Testis (tissue), 3 donors: ENCODE measurements around the gene PRDM2. TPM values are rescaled to one million over a fixed set of nuclear protein-coding genes. Genes with fewer than 3 reads are reported as not detected.

ENCODE experiments used
- DNase-seq: peaks from one replicate; pipeline ENCODE4 v3.0.0-alpha.2; 2019
- H3K27ac ChIP-seq, 2 donors: fragments of 200-600 bp; sonication (generic); one replicate each; pipeline ENCODE4 v1.5.1; 2019
- H3K27me3 ChIP-seq: fragments of 200-600 bp; sonication (generic); one replicate; pipeline ENCODE4 v1.5.1; 2019
- H3K36me3 ChIP-seq: fragments of 200-600 bp; sonication (generic); one replicate; pipeline ENCODE4 v1.5.1; 2017; ENCODE audit warnings: low read depth; ENCODE audit errors: missing control alignments
- H3K4me1 ChIP-seq: fragments of 200-600 bp; sonication (generic); one replicate; pipeline ENCODE4 v1.5.1; 2019
- H3K4me3 ChIP-seq, 2 donors: fragments of 200-600 bp; sonication (generic); one replicate each; pipeline ENCODE4 v1.5.1; 2017 to 2019
- H3K9me3 ChIP-seq: fragments of 200-600 bp; sonication (generic); one replicate; pipeline ENCODE4 v1.5.1; 2017
- POLR2A ChIP-seq: fragments of 450-650 bp; IDR thresholded peaks from one replicate; pipeline ENCODE4 v1.6.1; 2017; ENCODE audit warnings: antibody characterized with exemption, mild to moderate bottlenecking, moderate library complexity
- WGBS, 2 donors: methylation state at CpG; one replicate each; pipeline ENCODE4 v1.1.5; 2018; 5-methylcytosine and 5-hydroxymethylcytosine counted together
- intact Hi-C: fragments of 100-400 bp; cut with DNase I; formaldehyde crosslinking; loops from one replicate; pipeline ENCODE4 v1.15.1; 2023; ENCODE audit warnings: low total_unique reads
- polyA plus RNA-seq: library from polyadenylated mRNA; stranded (reverse); fragments of 350-450 nt; fragmentation: Illumina TruSeq; extraction: RNeasy Lipid Tissue Mini Kit (QIAGEN cat#74804); gene quantifications from one replicate; pipeline ENCODE4 v1.2.3, GENCODE V29; 2014; ENCODE audit warnings: low read depth, low replicate concordance; ENCODE audit not compliant: insufficient read depth
- total RNA-seq, 2 donors: library from RNA; depleted of rRNA; stranded (reverse); fragments of >200 nt; gene quantifications; one replicate each; pipeline ENCODE4 v1.2.3, GENCODE V29; 2016
- TF ChIP-seq, protein P1 (sequence below), 3 experiments: fragments of 450-650 bp in 2 of 3; fragments of 200-600 bp in 1 of 3; sonication (generic) in 1 of 3; IDR thresholded peaks; one replicate each; pipeline ENCODE4 v1.5.1; 2016 to 2019; ENCODE audit warnings: antibody characterized with exemption in 3 of 3, mild to moderate bottlenecking in 2 of 3, moderate library complexity in 1 of 3

Gene PRDM2
- total and polyA plus RNA-seq, 3 donors from 2014 or later, result 43.5 to 75.1 (median 55.5) TPM

- no peaks in the 10 kb centered on the region for H3K4me1 ChIP-seq
- intact Hi-C loops, result no loop called here
Observed at GRCh38 chr1:13864760-13865159, 164.8 kb downstream of the PRDM2 start.

DNA sequence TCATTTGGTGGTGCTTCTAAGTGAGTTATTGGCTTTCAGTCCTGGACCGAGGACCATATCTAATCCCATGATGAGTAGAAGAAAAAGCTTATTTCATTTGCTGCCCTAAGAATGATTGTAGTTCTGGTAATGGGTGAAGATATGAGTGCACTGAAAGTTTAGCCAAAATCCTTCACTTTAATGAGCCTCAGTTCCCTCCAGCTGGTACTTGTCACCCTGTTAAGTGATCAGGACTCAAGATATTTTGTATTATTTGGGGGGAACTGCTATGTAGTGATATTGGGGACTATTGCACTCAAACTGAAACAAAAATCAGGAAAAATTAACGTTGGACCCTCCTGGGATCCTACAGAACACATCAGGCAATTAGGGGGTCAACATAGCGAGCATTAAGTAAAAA lies 165.9 kb downstream of the PRDM2 start:
- Histone ChIP-seq H3K36me3 (no peaks in the 10 kb centered on the region), H3K4me1 (no peaks in the 10 kb centered on the region), H3K27me3 (no peaks in the 10 kb centered on the region), H3K27ac (no peak overlapping the region), H3K4me3 (no peak overlapping the region), H3K9me3 (no peaks in the 10 kb centered on the region)
- 59 to 63% methylated on average over 3 of the region's 3 CpGs for WGBS, 2 donors
- TF ChIP-seq, protein P1, sequence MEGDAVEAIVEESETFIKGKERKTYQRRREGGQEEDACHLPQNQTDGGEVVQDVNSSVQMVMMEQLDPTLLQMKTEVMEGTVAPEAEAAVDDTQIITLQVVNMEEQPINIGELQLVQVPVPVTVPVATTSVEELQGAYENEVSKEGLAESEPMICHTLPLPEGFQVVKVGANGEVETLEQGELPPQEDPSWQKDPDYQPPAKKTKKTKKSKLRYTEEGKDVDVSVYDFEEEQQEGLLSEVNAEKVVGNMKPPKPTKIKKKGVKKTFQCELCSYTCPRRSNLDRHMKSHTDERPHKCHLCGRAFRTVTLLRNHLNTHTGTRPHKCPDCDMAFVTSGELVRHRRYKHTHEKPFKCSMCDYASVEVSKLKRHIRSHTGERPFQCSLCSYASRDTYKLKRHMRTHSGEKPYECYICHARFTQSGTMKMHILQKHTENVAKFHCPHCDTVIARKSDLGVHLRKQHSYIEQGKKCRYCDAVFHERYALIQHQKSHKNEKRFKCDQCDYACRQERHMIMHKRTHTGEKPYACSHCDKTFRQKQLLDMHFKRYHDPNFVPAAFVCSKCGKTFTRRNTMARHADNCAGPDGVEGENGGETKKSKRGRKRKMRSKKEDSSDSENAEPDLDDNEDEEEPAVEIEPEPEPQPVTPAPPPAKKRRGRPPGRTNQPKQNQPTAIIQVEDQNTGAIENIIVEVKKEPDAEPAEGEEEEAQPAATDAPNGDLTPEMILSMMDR (IDR thresholded peaks at IDR 0.05), result no peak
- no peak for TF ChIP-seq POLR2A
- intact Hi-C loops, result no loop called here
- DNase-seq, result no peak

More at GRCh38 chr1:13864760-13865159, 164.8 kb downstream of the PRDM2 start:
- WGBS, 2 donors, result 91 to 96% methylated on average over 5 of the region's 5 CpGs
- H3K4me3 ChIP-seq, result no peak overlapping the region
- H3K27ac ChIP-seq, result no peak overlapping the region
- H3K9me3 ChIP-seq, result no peaks in the 10 kb centered on the region
- no peaks in the 10 kb centered on the region for H3K27me3 ChIP-seq
- H3K36me3 ChIP-seq, result no peaks in the 10 kb centered on the region
- no peak for DNase-seq
- TF ChIP-seq, protein P1 (IDR thresholded peaks at IDR 0.05), result no peak
- no peak for TF ChIP-seq POLR2A

DNA sequence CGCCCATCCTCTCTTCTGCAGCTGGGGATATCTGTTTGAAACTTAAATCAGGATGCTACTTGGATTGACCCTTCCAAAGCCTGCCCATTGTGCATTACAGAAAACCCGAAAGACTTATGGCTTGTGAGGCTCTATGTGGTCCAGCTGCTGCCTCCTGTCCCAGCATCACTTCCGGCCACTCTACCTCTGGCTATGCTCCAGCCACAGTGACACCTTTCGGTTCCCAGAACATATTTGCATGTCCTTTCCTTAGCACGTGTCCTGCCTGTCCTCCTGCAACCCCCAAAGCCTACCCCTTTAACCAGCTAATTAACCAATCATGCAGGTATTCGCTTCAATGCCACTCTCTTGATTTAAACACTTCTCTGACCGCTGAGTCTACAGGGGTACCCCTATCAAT lies 167.6 kb downstream of the PRDM2 start:
- H3K4me1 ChIP-seq, result no peaks in the 10 kb centered on the region
- H3K4me3 ChIP-seq, result no peak overlapping the region
- whole genome bisulfite sequencing, 2 donors, result 86 to 93% methylated on average over 7 of the region's 7 CpGs
- no peak overlapping the region for H3K27ac ChIP-seq
- no peaks in the 10 kb centered on the region for H3K9me3 ChIP-seq
- TF ChIP-seq POLR2A, result no peak
- TF ChIP-seq, protein P1 (IDR thresholded peaks at IDR 0.05), result no peak
- intact Hi-C loops, result no loop called here
- H3K27me3 ChIP-seq, result no peaks in the 10 kb centered on the region
- DNase-seq, result no peak
- H3K36me3 ChIP-seq, result no peaks in the 10 kb centered on the region

- Histone ChIP-seq H3K9me3 (no peaks in the 10 kb centered on the region), H3K4me1 (no peaks in the 10 kb centered on the region), H3K36me3 (no peaks in the 10 kb centered on the region), H3K27me3 (no peaks in the 10 kb centered on the region), H3K27ac (no peak overlapping the region), H3K4me3 (no peak overlapping the region)
- no peak for DNase-seq
- intact Hi-C loops, result no loop called here
- TF ChIP-seq, protein P1 (IDR thresholded peaks at IDR 0.05), result no peak
- TF ChIP-seq POLR2A, result no peak
- 63 to 65% methylated on average over 7 of the region's 7 CpGs for WGBS, 2 donors
Observed at GRCh38 chr1:13869172-13869797, 169.3 kb downstream of the PRDM2 start.

DNA sequence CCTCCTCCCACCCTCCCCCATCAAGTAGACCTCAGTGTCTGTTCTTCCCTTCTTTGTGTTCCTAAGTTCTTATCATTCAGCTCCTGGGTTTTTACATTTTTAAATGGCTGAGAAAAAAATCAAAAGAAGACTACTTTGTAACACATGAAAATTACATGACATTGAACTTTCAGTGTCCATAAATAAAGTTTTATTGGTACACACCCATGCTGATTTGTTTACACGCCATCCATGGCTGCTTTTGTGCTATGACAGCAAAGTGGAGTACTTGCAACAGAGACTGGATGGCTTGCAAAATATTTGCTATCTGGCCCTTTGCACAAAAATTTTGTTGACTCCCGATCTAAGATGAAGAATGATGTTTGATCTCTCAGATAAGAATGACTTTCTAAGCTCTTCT lies 171.4 kb downstream of the PRDM2 start:
- no peak for DNase-seq
- H3K27me3 ChIP-seq, result no peaks in the 10 kb centered on the region
- H3K9me3 ChIP-seq, result no peaks in the 10 kb centered on the region
- H3K4me3 ChIP-seq, result no peak overlapping the region
- WGBS, 2 donors, result 85 to 86% methylated on average over 2 of the region's 2 CpGs
- H3K36me3 ChIP-seq, result no peaks in the 10 kb centered on the region
- intact Hi-C loops, result no loop called here
- TF ChIP-seq, protein P1 (IDR thresholded peaks at IDR 0.05), result no peak
- TF ChIP-seq POLR2A, result no peak
- no peak overlapping the region for H3K27ac ChIP-seq
- H3K4me1 ChIP-seq, result no peaks in the 10 kb centered on the region
